ENCODE measurements around the gene CD248. TPM values are rescaled to one million over a fixed set of nuclear protein-coding genes. Genes with fewer than 3 reads are reported as not detected.
"Not testable (repeated sequence)": the region's sequence is repeated elsewhere in the genome, so short reads cannot be mapped to it uniquely, and the experiment has no call there.

CD248 gene
- total RNA-seq, 1 donor from 2014 or later = 1.2 TPM

DNA sequence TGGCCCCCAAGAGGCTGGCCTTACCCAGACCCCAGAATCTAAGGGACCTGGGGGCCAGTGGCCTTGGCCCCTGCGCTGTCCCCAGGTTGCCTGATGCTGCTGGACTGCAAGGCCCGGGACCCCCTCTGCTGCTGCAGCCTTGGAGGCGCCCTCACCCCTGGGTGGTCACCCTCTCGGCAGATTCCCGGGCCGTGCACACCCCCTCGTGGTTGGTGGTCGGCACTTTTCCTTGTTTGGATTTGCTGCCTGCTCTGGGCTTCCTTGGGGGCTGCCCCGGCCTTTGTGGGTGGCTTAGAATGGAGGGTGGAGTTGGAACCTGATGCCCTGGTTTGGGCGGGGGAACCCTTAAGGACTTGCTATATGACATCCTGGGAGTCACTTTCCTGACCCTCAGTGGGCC, 14.1 kb upstream of the CD248 start:
- DNase-seq (ENCODE audit: low spot score in 2 of 2) = no peak
- FAIRE-seq = no peak

DNA sequence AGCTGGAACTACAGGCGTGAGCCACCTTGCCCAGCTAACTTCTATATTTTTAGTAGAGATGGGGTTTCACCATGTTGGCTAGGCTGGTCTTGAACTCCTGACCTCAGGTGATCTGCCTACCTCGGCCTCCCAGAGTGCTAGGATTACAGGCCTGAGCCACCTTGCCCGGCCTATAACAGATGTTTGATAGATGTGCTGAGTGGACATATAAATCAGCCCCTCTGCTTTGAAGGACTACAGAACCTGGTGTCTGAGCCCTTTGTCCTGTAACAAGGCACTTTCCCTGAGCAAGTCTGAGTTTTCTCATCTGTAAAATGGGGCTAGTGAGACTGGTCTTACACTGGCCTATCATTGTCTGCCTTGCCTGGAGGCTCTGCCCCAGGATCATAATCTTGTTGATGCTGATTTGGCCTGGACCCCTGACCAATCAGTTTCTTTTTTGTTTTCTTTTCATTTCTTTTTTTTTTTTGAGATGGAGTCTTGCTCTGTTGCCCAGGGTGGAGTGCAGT, 12.4 kb upstream of the CD248 start:
- FAIRE-seq = no peak

DNA sequence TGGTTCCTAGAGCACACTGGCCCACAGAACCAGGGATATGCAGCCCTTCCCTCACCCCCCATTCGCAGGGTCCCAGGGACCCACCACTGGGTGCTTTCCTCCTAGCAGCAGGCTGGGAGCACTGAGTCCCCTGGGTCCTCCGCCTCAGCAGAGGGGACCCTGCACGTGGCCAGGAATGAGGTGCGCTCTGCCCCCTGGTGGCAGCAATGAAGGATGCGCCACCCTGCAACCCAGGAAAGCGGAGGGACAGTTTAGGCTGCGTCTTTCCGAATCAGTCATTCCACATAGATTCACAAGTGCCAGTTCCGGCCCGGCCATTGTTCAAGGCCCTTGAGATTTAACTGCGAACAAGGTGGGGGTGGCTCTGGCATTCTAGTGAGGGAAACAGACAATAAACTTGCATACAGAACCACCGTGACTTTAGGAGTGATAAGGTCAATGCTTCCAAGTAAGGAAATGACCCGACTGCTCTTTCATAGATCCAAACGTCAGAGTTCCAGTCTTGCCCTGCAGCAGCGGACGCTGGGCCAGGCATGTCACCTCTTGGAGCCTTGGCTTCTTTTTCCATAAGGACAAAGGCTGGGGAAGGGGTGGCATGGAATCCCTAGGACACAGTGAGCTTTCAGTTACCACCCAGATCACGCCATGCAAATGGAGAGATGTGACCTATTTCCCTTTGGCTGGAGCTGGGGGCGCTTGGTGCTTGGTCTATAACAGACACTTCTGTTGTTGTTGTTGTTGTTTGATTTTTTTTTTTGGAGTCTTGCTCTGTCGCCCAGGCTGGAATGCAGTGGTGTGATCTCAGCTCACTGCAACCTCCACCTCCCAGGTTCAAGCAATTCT, 11.7 kb upstream of the CD248 start:
- DNase-seq (ENCODE audit: low spot score in 2 of 2) (peak; percentile 83 to 88), FAIRE-seq (no peak)

More for the DNA sequence above, 12.4 kb upstream of the CD248 start:
- DNase-seq (ENCODE audit: low spot score in 2 of 2) = no peak

DNA sequence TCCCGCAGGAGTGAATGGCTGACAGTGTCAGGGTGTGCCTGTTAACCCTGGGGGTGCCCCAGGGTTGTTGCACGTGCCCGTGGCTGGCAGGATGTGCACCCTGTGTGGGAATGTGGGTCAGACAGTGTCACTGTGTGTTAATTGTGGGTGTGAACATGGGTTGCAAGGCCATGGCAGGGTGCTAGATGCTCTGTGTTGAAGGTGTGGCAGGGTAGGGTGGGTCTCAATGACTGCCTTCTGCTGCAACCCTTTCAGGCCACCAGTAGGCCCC, 11.1 kb upstream of the CD248 start:
- FAIRE-seq (no peak), DNase-seq (ENCODE audit: low spot score in 2 of 2) (no peak)

DNA sequence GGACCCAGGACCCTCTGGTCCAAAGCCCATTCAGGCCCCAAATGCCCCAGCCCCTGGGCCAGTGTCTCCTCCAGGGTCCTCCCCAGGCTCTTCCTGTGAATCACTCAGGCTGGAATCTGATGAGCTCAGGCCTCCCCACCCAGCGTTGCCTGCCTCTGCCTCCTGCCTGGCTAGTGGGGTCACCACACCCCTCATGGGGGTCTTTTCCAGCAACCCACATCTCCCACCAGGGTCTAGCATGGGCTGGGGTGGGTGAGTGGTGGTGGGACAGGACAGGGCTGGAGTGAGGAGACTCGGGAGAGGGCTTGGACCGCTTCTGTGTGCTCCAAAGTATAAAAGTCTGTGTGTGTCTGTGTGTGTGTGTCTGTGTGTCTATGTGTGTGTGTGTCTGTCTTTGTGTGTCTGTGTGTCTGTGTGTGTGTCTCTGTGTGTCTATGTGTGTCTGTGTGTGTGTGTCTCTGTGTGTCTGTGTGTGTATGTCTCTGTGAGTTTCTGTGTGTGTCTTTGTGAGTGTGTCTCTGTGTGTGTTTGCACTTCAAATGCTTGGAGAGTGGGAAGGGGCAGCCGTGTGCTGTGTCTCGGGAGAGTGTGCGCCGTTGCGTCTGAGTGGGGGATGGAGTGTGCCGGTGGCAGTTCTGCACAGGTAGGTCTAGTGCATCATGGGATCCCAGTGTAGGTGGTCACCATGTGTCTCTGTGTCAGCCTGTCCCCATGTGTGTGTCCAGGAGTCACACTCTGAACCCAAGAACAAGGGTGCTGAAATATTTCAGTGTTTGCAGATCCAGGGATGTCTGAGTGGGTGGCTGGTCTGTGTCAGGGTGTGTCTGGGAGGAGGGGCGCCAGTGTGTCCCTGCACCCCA, 10.6 kb upstream of the CD248 start:
- no peak for DNase-seq (ENCODE audit: low spot score in 2 of 2)
- FAIRE-seq = no peak

DNA sequence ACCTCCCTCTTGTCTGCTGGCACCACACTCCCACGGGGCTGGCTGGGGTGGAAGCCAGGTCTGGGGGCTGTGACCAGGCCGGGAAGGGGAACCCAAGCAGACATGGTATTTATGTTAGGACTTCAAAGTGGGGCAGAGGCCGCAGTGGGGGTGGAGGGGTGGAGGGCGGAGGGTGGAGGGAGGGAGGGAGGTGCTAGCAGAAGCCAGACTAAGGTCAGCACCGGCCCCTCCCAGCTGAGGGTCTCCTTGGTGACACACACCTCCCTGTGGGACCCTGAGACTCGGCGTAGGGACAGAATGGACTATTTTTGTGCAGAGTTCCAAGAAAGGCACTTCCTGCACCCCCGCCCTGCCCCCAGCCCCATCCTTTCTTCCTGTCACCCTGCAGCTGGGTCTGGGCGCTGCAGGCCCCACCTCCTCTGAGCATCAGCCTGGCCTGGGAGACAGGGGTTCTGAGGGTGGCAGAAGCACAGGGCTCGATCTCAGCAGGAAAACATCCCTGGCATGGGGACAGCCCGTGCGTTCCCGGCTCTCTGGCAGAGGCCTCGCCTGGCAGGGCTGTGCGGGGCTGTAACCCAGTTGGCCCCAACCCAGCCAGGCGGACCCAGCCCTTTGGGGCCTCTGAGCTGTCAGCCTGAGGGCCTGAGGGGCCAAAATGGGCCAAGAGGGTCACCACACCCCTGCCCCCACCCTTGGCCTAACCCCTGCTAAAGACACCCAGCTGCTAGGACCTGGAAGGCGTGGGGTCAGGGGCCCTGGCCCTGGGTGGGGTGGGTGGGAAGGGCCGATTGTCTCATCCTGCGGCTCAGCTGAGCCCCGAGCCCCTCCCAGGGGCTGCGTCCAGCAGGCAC, 9.6 kb upstream of the CD248 start:
- DNase-seq (ENCODE audit: low spot score in 2 of 2) (no peak), FAIRE-seq (no peak)

DNA sequence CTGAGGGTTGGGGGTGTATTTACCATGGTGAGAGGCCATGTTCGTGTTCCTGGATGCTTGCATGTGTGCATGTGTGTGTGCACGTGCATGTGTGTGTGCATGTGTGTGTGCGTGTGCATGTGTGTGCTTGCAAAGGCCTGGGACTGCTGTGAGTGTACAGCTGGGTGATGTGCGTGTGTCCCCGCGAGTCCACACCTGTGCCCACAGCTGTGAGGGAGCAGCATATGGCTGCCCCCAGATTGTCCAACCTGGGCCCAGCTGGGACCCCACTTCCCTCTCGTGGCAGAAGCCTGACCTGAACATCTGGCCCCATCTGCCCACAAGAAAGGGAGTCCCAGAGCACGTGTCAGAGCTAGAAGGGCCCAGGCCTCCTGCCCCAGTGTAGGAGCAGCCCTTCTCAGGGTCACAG, 8.4 kb upstream of the CD248 start:
- DNase-seq (ENCODE audit: low spot score in 2 of 2) (no peak), FAIRE-seq (no peak)

DNA sequence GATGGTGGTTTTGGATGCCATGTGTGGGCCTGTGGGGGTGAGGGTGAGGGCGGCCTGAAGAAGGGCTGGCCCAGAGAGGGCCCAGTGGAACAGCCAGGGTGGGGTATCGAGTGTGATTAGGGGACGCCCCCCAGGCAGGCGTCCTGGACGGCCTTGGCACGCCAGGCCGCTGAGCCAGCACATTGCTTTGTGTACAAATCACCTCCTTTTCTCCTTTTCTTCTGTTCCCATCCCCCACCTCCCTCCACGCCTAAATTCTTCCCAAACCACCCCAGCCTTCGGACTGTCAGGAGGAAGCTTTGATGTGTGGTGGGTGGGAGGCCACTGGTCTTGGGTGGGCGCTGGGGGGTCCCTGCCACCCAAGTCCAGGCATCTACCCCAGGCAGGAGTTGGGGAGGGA, 7.8 kb upstream of the CD248 start:
- FAIRE-seq (no peak), DNase-seq (ENCODE audit: low spot score in 2 of 2) (no peak)

DNA sequence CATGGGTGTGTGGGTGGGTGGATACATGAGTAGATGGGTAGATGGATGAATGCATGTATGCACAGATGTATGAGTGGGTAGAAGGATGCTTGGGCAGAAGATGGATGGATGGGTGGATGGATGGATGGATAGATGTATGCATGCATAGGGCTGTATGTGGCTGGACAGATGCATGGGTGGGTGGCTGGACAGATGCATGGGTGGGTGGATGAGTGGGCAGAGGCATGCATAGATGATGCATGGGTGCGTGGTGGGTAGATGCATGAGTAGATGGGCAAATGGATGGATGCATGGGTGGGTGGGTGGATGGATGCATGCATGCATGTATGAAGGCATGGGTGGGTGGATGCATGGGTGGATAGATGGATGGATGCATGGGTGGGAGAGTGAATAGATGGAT, 6.8 kb upstream of the CD248 start:
- no peak for FAIRE-seq
- DNase-seq (ENCODE audit: low spot score in 2 of 2) = no peak

DNA sequence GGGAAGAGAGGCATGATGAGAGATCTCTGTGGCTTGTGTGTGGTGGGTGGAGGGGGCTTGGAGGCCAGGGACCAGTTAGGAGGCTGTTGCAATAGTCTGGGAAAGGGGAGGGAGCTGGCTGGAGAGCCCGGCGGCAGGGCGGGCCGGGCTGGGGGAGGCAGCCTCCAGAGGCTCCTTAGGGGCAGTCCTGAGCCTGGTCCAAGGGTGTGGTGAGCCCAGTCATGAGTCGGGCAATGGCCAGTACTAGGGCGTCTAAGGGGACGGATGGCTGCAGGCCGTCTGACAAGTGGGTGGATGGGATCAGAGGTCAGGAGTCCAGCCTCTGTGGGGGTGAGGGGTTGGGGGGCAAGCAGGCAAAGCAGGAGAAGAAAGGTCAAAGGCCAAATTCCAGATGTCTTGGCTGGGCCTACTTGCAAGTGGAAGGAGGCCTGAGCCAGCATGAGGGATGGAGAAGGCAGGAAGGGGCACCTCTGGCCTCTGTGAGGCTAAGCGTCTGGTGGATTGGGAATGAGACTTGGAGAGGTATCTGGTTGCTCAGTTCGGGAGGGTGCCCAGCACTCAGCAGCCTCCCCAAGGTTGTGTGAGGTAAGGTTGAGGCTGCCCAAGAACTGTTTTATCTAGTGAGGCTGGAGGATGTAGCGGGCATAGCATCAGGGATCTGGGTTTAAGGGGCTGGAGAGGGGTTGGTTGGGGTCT, 6.0 kb upstream of the CD248 start:
- DNase-seq (ENCODE audit: low spot score in 2 of 2) = no peak
- FAIRE-seq = no peak

DNA sequence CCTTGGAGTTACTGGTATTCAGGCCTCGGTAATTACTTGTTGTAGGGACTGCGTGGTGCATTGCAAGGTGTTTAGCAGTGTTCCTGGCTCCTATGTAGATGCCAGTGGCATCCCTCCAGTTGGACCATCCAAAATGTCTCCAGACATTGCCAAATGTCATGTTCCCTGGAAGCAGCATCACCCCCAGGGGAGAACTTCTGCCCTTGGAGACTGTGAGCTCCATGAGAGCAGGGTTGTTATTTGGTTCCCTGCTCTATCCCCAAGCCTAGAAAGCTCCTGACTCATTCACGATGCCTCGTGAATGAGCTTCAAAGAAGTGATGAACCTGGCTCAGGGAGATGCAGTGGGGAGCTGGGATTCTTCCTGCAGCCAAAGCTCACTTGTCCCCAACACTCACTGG, 4.8 kb upstream of the CD248 start:
- no peak for FAIRE-seq
- DNase-seq (ENCODE audit: low spot score in 2 of 2) = no peak

DNA sequence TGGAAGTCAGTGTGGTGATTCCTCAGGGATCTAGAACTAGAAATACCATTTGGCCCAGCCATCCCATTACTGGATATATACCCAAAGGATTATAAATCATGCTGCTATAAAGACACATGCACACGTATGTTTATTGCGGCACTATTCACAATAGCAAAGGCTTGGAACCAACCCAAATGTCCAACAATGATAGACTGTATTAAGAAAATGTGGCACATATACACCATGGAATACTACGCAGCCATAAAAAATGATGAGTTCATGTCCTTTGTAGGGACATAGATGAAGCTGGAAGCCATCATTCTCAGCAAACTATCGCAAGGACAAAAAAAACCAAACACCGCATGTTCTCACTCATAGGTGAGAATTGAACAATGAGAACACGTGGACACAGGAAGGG, 3.9 kb upstream of the CD248 start:
- not testable (repeated sequence) for FAIRE-seq; DNase-seq (ENCODE audit: low spot score in 2 of 2)

DNA sequence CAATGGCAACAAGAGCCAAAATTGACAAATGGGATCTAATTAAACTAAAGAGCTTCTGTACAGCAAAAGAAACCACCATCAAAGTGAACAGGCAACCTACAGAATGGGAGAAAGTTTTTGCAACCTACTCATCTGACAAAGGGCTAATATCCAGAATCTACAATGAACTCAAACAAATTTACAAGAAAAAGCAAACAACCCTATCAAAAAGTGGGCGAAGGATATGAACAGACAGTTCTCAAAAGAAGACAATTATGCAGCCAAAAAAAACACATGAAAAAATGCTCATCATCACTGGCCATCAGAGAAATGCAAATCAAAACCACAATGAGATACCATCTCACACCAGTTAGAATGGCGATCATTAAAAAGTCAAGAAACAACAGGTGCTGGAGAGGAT, 3.4 kb upstream of the CD248 start:
- not testable (repeated sequence) for DNase-seq (ENCODE audit: low spot score in 2 of 2); FAIRE-seq

DNA sequence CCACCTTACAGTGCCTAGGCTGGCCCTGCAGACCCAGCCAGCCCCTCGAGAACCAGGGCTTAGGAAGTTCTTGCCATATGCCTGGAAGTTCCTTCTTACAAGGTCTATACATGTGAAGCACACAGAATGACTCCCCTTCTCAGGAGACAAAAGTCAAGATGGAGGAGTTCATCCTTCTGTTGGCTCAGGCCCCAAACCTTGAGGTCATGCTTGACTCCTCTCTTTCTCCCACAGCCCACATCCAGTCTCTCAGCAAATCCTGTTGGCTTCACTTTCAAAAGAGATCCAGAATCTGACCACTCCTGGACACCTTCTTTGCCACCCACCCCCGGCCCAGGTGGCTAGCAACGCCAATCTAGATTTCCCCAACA, 1.7 kb upstream of the CD248 start:
- DNase-seq (ENCODE audit: low spot score in 2 of 2) = no peak
- FAIRE-seq = no peak

DNA sequence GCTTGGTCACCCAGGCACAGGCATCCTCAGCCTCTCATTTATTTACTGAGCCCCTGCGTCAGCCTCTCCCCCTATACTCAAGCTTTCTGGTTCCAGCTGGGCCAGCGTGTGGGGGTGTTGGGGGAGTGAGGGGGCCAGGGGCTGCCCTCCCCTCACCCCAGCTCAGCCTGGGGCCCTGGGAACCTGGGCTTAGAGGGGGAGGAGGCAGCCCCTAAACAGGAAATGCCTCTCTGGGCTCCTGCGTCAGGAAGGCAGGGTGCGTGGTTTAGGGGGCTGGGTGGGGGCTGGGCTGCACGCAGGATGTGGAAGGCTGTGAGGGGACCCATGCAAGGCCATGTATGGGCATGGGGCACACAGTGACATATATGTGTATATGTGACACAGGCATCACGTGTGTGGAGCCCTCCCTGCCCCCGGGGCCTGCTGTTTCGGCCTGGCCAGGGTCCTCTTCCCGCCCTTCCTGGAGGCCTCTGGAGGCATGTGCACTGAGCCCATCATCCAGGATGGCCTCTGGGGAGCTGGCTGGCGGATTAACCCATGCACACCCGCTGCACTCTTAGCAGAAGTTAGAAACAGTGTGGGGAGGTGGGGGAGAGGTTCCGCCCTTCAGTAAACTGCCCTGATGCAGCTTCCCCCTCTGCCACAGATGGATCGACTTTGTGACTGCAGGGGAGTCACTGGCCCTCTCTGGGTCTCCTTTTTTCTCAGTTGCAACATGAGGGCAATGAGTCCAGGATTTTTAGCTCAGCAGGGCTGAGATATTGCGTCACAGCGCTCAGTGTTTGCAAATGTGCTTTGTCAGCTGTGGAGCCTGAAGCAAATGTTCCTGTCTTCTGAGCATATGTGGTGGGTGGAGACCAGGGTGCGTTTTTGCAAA, 1.1 kb upstream of the CD248 start:
- DNase-seq (ENCODE audit: low spot score in 2 of 2) (no peak), FAIRE-seq (no peak)

DNA sequence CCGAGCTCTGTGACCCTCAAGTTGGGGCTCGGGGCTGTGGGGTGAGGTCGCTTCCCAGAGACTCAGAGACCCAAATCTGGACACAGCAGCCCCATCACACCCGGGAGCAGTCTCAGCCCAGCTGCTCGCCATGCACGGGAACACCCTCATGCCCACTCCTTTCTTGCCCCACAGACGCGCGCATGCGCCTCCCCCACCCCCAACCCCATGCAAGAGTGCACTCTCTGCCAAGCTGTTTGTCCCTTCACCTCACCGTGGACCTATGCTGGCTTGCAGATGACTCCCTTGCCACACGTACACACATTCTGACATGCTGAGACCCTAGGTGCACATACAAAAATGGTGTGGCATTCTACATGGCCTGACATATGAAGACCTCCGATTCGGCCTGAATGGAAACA, 478 bp upstream of the CD248 start:
- no peak for FAIRE-seq
- no peak for DNase-seq (ENCODE audit: low spot score in 2 of 2)

DNA sequence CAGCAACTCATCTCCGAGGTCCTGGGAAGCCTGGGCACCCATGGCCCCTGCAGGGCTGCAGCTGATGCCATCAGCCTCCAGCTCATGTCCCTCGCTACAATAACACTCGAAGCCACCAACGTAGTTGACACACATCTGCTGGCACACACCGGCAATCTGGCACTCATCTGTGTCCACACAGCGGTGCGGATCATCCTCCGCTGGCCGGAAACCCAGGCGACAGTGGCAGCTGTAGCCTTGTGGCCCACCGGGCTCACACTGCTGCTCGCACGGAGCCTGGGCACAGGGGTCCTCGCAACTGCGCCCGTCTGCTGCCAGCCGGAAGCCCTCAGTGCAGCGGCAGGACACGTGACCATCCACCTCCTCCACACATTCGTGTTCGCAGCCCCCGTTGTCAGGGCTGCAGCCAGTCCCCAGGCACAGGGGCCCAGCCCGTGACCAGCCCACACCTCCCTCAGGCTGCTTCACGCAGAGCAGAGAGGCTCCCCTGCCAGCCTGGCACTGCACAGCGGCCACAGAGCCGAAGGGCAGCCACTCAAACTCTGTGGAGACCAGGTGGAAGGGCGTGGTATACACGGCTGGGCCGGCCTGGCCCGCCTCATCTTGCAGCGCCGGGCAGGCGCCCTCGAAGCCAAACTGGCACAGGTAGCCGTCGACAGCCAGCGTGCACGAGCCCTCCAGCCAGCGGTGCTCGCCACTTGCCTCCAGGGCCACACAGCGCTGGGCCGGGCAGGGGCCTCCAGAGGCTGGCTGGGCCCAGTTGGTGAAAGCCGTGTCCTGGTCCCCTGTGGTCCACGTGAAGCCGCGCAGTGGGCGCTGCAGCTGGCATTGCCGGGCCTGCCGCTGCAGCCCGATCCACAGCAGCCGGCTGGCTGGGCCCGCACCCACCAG, 678 bp downstream of the CD248 start:
- FAIRE-seq (no peak), DNase-seq (ENCODE audit: low spot score in 2 of 2) (no peak)

DNA sequence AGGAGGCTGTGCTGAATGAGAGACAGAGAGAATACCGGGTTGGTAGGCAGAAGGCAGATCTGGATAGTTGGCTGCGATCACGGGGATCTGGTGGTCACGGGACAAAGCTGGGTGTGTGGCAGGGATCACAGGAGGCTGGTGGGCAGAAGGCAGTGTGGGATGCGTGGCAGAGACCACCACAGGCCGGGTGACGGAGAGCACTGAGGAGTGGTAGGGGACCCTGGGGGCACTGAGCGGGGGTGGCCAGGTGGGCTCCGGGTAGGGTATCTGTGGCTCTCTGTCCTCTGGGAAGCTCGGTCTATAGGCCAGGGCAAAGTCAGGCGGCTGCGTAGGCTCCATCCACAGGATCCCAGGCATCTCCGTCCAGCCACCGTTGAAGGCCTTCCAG, 1.4 kb downstream of the CD248 start:
- DNase-seq (ENCODE audit: low spot score in 2 of 2) (no peak), FAIRE-seq (no peak)

All from frontal cortex (tissue), 4 donors.